Right lobe of liver (tissue), 4 donors: Measurements from ENCODE around the gene KCNQ4.

ENCODE experiments used
- CTCF ChIP-seq, 4 donors: fragments of 200-600 bp in 3 of 4; fragments of 450-650 bp in 1 of 4; IDR thresholded peaks; one replicate each; pipeline versions ENCODE4 v1.5.1 to v1.8.0; 2016 to 2022; ENCODE audit warnings: antibody characterized with exemption in 4 of 4, mild to moderate bottlenecking in 2 of 4
- POLR2A ChIP-seq: fragments of 450-650 bp; IDR thresholded peaks from one replicate; pipeline ENCODE4 v1.6.1; 2017; ENCODE audit warnings: antibody characterized with exemption, mild to moderate bottlenecking
- donor health status: DM: no; HTN: no; CAD: no.
- donor health status: DM: no; HTN: no; CAD: no.
- donor health status: DM: no; HTN: yes; CAD: no.

DNA sequence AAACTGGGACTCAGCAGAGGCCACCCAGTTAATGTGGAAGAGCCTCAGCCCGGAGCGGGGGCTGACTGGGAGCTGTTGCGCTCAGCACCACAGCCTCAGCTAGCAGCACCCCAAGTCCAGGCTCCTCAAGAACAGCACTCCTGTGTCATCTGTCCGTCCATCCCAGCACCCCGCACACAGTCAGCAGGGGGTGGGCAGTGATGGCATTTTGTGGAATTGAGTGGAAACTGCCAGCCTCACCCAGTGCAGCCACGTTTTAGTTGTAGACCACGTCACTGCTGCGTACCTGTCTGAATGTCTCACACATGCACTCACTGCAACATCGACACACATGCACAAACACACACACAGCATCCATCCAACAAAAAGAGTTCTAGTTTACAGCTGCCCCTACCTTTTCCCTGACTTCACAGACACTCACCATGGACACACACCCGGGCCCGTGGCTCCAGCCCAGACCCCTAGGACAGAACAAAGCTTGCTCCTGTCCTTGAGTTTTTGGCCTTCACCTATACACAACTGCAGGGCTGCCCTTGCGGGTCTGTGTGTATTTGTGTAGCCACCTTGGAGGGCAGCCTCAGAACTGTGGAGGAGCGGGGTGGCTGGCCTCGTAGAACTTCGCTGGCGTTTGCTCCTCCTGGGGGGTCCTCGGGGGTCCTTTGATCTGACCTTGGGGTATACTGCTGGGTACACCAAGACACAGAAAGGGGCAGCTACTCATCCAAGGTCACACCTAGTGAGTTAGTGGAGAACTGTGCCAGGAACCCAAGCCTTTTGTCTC lies 5.2 kb downstream of the KCNQ4 start:
- TF ChIP-seq CTCF (IDR thresholded peaks at IDR 0.05) (no peak), POLR2A (no peak)
